Mammary epithelial cell (primary cell): Measurements from ENCODE around the gene KLC3.

Experiments
- CTCF ChIP-seq, 2 donors: IDR thresholded peaks in 1 of 2; conservative IDR thresholded peaks in 1 of 2; 2 replicates each; pipeline ENCODE4 v1.5.1; 2011 to 2012; ENCODE audit warnings: inconsistent platforms in 2 of 2, low read length in 2 of 2, mild to moderate bottlenecking in 2 of 2, control low read depth in 1 of 2, low read depth in 1 of 2; ENCODE audit not compliant: insufficient read depth in 1 of 2; ENCODE audit errors: extremely low read depth in 1 of 2
- EZH2 ChIP-seq: IDR thresholded peaks from 2 replicates; pipeline ENCODE4 v1.6.1; 2012; ENCODE audit warnings: low read length, inconsistent platforms, borderline replicate concordance

GRCh38 chr19:45362291-45362690, 21.7 kb downstream of the KLC3 start:
- TF ChIP-seq CTCF (conservative IDR thresholded peaks at IDR 0.05 in 1 of 2, IDR thresholded peaks at IDR 0.05 in 1 of 2; ENCODE audit: extremely low read depth in 1 of 2, insufficient read depth in 1 of 2, low read depth in 1 of 2, low read length in 2 of 2) = no peak
- TF ChIP-seq EZH2 = no peak
